NCI-H2171 (cell line): ENCODE measurements around the gene KCNMA1.
A peak's percentile ranks its signal among the peaks of the same experiment; 100 is the strongest.
"Not testable (repeated sequence)": the region's sequence is repeated elsewhere in the genome, so short reads cannot be mapped to it uniquely, and the experiment has no call there.

ENCODE experiments used
- DNase-seq: peaks from one replicate; lab custom pipeline; 2025; lab: John Stamatoyannopoulos, UW

The KCNMA1 gene

DNA sequence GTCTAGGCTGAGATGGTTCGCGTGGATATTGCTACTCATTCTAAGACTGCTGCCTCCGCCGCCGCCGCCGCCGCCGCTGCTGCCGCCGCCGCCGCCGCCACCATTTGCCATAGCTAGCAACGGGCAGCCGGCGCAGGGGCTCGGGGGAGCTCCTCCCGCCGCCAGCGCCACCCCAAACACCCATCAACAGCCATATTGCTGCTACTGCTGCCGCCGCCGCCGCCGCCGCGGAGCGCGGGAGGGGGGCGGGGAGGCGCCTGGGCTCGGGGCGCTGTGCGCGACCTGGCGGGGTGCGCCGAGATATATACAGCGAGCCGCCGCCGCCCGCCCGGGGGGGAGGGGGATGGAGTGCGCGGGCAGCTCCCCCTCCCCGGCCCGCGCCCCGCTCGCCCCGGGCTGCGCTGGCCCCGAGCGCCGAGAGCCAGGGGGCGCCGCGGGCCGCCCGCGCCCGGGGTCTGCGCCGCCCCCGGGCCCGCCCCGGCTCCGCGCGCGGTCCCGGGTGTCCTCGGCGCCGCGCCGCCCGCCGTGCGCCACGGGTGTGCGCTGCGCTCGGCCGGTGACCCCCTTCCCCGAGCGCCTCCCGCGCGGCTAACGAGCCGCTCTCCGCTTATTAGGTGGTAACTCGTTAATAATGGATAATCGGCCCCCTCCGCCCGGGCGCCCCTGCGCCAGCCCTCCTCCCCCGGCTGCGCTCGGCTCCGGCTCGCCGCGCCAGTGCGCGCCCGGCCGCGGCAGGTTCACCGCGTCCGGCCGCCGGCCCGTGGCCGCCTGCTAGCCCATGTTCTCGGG, at the start of gene KCNMA1:
Gene KCNMA1 (minus strand): TSS at position 277 of the 789 bp plus-strand sequence.
- peak; percentile 52 for DNase-seq

DNA sequence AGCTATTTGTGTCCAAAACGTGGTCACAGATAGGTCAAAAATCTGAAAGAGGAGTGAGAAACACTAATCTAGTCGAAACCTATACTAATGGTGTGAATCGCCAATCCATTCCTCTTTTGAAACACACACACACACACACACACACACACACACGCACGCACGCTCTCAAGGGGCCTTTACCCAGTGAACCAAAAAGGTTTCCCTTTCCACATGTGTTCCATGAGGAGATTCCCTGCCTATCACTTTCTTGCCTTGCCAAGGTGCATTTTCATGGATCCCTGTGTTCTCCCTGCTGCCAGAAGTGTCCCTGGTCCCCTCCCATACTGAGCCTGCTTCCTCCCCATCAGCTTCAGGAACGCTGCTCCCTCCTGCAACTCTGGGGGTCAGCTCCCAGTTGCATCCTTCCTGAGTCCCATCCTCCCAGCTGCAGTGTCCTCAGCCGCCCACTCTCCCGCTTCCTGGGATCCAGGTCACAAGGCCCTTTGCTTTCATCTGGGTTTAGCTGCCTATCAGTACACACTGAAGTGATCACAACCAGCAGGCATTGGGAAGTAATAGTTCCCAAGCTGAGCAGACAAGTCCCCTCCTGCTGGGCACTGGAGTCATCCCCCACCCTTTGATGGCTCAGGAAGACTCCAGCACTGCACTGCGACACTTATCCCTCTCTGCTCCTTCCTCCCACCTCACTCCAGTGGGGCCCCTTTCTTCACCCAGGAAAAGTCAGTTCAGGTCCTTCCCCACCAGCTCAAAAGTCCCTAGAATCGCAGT, 49.2 kb upstream of the KCNMA1 start:
- DNase-seq: no peak

DNA sequence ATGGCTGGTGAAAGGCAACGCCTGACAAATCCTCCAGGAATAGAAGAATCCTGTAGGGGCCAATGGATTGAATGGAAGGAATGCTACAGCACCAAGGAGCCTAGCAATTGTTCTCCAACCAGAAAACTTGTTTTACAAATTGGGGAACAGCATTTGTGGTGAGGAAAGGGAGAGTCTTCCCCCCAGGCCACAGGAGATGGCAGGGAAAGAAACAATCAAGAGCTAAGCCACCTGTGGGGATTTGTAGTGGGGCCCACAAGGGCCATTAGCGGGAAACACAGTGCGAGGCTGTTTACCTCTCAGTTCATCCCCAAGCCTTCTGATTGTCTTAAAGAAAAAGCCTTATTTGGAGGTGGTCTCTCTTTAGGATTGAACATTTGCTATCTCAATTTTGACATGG, 48.5 kb upstream of the KCNMA1 start:
- no peak for DNase-seq

DNA sequence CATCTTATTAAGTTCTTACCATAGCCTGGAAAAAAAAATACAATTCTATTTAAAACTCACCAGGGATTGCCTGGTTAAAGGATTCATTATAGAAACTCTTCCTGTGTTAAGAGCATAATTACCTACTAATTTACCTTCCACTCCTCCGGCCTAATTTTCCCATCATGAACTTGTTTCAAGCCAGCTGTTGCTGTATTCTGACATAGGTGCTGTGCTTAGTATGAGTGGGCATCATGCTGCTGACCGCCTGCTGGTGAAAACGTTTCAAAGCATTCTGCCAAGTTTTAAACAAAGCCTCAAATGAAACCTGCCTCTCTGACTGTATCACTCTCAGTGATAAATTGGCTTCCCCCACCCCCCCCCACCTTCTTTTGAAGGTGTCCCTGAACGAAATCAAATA, 47.8 kb upstream of the KCNMA1 start:
- no peak for DNase-seq

DNA sequence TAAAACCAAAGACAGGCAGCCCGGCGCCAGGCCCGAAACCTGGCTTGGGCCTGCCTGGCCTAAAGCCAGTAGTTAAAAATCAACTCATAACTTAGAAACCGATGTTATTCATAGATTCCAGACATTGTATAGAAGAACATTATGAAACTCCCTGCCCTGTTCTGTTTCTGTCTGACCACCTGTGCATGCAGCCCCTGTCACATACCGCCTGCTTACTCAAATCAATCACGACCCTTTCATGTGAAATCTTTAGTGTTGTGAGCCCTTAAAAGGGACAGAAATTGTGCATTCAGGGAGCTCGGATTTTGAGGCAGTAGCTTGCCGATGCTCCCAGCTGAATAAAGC, 45.5 kb upstream of the KCNMA1 start:
- DNase-seq: not testable (repeated sequence)

DNA sequence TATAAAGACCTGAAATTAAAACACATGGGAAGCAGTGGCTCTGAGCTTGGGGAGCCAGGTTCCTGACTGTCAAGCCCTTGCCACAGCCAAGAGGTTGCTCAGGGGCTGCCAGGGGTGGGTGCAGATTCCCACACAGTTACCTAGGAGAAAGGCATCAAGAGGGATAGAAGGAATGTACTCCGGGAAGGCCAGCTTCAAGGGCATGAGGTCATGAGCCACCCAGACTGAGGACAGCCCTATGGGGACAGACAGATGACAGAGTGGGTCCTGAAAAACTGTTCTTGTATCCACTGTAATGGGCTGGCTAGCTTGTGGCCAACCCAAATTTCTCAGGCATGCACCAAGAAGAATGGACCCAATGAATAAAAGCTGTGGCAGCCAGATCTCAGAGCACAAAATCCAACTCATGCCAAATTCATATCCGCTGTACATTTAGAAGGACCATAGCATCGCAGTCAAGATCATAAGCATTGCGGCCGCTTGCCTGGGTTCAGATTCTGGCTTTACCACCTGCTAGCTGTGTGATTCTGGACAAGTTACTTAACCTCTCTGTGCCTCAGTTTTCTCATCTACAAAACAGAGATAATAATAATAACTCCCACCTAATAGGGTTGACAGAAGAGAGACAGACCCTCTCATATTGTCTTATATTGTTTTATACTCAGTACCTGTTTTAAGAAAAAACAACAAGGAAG, 44.9 kb upstream of the KCNMA1 start:
- DNase-seq: no peak

DNA sequence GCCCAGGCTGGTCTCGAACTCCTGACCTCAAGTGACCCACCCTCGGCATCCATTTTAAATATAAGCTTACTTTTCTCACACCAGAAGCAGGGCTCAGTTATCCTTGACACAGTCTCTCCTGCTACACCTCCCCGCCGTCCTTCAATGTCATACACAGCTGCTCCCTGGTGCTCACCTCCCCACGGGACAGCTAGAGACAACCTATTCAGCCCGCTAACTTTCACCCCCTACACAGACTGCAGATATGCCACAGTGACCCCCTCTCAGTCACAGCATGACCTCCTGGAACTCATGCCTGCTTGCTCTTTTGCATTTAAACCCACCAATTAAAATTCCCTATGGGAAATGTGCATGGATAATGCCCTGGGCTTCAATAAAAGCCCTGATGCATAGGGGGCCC, 44.2 kb upstream of the KCNMA1 start:
- DNase-seq: no peak

DNA sequence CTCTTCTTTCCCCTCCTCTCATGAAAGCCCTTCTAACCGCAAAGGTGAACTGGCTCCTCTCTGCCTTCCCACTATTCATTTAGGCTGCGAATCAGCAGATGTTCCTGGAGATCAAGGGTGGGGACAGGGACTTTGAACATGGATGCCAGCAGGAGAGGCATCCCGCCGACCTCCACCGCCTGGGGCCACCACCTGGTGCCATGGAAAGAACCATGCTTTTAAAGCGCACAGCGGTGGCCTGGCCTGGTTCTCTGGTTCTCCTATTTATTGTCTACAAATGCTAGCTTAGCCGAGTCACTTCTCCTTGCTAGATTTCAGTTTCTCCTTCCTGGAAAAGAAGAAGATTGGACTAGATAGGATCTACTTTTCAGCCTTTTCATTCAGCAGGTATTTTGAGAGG, 43.2 kb upstream of the KCNMA1 start:
- DNase-seq: no peak

DNA sequence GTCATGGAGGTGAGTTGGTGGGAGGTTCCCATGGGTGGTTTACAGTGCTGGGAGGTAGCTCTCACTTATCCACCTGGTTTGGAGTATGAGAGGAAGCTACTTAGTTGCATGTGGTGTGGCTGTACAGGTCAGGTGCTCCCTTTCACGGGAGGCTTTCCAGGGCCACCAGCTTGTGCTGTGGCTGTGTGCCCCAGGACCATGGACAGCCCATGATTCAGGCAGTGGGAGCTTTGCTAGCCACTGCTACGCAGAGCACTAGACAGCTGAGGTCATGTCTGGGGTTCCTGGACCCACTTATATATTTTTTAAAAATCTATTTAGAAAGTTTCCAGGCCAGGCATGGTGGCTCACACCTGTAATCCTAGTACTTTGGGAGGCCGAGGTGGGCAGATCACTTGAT, 42.5 kb upstream of the KCNMA1 start:
- DNase-seq: no peak

DNA sequence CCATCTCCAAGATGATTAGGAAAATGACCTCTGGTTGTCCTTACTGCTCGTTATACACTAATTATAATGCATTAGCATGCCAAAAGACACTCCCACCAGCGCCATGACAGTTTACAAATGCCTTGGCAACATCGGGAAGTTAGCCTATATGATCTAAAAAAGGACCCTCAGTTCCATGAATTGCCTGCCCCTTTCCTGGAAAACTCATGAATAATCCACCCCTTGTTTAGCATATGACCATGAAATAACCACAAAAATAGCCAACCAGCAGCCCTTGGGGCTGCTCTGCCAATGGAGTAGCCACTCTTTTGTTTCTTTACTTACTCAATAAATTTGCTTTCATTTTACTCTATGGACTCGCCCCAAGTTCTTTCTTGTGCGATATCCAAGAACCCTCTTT, 41.6 kb upstream of the KCNMA1 start:
- DNase-seq: no peak

DNA sequence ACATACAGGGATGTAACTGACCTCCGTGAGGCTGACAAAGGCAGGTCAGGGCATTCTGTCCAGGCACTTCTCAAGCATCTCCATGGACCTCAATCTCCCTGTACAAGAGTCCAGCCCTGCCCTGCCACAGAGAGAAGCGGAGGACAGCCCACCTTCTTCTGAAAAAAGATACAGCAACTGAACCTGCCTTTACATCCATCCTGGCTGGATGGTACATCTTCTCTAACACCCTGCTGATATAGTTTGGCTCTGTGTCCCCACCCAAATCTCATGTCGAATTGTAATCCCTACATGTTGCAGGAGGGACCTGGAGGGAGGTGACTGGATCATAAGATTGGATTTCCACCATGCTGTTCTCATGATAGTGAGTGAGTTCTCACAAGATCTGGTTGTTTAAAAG, 40.5 kb upstream of the KCNMA1 start:
- no peak for DNase-seq

DNA sequence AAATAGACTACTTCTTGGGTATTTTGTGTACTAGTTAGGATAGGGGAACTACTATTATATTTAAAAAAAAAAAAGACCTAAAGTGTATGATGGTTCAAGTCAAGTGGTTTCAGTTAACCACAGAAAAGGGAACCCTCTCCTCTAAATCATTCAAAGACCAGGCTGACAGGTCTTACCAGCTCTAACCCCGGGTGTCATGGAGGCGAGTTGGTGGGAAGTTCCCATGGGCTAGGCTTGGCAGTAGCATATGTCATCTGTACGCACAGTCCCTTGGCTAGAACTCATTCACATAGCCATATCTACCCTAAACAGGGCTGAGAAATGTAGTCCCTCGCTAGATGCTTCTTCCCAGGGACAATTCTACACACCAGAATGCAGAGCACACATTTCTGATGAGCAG, 37.7 kb upstream of the KCNMA1 start:
- no peak for DNase-seq

DNA sequence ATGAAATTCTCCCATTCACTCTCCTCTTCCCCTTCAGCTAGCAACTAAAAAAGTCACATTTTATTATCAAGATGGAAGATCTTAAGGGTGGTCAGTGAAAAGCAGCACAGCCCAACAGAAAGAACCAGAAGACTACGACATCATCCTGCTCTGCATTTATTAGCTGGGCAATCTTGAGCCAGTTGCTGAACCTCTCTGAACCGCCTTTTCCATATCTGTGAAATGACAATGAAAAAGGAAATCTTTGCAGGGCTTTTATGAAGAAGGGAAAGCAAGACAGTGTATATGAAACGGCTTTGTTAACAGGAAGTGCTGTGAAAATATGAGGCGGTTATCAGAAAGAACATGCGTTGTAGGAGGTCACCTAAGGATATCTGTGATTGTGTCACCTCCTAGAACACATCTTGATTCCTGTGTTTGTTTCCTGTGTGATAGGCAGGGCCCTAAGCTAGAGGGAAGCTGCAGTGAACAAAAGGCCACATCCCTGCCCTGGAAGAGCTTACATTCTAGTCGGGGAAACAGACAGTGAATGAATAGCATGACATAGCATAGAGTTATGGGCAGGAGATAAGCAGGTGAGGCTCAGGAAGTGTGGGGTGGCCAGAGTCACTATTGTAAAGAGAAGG, 36.0 kb upstream of the KCNMA1 start:
- DNase-seq: no peak

DNA sequence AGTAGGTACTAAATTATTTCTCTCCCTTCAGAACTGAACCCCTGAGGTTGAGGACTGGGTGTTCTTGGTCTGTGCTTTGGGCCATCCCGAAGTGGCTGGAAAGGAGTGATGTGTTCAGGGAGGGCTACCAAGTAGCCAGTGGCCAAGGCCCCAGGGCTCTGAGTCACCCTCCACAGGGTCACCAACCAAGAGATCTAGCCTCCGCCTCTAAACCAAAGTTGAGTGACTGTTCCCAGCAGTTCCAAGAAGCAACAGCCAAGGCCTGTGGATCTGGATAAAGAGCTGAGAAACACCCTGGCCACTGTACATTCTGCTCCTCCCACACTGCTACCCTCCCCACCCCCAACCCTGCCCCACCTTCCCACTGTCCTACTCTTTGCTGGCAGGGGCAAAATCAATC, 35.5 kb upstream of the KCNMA1 start:
- no peak for DNase-seq

DNA sequence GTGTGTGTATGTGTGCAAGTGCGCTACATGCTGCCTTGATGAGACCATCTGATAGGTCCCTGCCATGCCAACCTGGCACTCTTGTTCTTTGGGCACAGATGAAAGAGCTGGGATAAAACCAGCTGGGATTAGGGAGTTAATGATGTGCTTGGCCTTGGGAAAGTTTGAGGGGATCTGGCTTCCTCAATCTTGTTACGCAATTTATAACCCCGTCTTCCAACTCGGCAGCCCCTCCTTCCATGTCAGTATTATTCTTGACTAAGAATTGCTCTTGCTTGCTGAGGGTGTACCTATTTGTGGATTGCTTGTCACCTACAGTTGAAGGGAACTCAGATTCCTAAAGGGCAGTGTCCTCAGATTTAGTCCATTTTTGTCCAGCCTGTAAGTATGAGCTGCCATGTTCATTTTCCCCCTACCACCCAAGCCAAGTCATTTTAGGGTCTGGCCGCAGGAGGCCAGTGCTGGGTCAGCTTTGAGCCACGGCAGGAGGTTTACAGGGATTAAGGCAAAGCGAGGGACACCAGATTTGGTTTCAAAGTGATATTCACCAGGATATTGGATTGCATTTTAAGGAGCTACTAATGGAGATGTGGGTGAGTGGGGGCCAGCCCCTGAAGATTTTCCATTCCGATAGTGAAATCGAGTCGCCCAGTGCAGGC, 34.1 kb upstream of the KCNMA1 start:
- no peak for DNase-seq

DNA sequence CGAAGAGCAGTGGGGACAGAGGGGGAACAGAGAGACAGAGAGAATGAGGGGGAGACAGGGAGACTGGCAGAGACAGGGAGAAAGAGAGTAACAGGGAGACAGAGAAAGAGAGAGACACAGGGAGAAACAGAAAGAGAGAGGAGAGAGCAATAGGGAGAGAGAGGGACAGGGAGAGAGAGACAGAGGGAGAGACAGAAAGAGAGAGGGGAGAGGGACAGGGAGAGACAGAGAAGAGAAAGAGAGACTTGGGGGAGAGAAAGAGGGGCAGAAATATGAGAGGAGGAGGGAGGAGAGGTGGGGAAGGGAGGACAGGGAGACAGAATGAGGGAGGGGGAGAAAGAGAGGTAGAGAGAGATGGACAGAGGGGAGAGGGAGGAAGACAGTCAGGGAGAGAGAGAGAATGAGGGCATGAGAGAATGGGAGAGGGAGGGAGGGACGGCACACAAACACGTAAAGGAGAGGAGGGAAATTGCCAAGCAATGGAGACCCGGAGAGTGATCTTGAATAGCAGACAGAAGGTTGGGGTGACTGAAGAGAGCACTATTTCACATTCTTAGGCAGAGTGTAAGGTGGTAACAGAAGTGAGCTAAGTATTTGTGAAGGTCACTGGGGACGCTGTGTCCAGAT, 33.3 kb upstream of the KCNMA1 start:
- DNase-seq: no peak

DNA sequence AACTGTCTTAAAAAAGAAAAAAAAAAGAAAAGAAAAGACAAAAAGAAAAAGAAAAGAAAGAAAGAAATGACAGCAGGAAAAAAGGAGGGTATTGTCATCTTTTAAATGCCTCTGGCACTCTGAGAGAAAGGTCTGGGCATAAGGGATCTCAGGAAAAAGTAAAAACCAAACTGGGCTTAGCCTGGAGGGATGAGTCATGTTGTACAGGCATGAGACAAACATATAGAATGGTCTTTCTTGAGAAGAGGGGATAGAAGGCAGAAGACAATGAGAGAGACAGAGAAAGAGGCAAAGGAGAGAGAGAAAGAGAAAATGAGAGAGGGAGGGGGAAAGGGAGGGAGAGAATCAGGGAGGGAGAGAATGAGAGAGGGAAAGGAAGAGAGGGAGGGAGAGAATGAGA, 32.3 kb upstream of the KCNMA1 start:
- DNase-seq: no peak

DNA sequence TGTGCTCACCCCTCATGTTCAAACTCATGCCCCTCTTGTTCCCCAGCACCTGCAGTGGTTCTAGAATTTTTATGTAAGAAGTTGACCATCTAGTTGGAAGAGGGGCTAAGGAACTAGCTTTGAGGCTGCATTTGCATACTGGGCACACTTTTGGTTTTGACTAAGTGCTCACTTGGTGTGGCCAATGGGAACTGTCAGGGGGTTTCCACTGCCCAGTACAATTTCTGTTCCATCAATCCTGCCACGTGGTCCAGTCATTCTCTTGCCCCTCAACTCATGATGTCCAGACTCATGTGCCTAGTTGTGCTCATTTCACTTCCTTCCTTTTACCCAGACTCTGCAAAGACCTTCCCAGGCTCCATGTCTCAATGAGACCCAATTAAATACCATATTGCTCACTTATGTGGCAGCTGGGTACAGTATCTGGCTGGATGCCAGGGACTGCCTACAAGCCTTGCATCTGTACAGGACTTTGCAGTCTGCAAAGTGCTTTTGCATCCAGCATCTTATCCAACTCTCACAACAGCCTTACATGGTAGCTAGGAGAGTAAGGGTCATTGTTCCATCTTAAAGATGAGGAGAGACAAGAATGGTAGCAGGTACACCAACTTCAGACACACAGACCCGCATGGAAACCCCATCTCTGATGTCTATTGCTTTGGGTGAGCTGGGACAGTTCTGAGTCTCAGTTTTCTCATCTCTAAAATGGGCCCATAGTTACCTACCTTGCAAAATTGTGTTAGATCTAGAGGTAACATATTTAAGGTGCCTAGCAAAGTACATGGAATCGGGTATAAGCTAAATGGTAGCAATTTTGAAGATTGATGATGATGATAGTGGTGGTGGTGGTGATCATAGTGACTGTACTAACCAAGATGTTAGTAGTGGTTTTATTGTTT, 30.1 kb upstream of the KCNMA1 start:
- peak; percentile 25 for DNase-seq

DNA sequence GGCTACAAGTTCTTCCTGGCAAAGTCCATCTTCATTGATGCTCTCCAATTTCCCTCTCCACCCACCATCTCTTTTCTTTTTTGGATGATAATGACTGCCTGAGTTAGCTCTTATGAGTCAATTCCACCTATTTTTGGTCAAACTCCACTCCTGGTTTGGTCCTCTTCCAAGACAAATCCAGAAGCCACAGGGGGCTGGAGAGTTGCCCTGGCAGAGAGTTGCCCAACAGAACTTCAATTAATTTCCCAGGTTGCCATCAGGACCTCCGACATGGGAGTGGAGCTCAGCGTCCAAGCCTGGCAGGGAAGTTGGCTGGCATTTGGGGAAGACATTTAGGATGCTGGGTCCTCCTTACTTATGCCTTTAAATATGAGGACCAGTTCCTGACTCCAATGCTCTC, 29.2 kb upstream of the KCNMA1 start:
- DNase-seq: no peak

DNA sequence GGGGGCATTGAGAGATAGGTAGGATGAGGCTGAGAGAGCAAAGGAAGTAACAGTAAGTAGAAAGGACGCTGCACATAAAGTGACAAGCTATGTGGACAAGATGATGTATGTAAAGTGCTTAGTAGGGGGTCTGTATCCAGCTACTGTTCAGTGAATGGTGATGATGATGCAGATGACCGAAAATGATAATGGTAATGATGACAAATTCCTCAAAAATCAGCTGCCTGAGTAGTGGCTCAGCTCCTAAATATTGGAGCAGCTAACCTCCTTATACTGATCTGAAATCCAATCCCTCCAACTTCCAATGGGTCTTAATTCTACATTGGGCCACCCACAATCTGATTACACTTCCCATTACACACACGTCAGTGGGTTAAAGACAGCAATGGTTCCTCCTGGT, 27.1 kb upstream of the KCNMA1 start:
- no peak for DNase-seq

DNA sequence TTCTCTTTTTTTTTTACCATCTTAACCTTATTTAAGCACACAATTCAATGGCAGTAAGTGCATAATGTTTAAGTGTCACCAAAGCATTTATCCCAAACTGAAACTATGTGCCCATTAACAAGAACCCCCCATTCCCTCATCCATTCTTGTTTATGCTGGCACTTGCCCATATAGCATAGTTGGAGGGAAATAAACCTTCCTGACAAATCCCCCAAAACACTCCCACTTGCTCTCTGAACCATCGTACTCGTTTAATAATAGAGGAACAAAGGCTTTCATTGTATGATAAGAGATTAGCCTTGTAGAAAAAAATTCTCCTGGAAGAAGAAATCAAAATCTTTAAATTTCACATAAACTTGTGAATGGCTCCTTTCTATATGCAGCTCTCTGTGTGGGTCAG, 26.4 kb upstream of the KCNMA1 start:
- no peak for DNase-seq
